Measurements from ENCODE around the gene LRRC26.

LRRC26 gene

DNA sequence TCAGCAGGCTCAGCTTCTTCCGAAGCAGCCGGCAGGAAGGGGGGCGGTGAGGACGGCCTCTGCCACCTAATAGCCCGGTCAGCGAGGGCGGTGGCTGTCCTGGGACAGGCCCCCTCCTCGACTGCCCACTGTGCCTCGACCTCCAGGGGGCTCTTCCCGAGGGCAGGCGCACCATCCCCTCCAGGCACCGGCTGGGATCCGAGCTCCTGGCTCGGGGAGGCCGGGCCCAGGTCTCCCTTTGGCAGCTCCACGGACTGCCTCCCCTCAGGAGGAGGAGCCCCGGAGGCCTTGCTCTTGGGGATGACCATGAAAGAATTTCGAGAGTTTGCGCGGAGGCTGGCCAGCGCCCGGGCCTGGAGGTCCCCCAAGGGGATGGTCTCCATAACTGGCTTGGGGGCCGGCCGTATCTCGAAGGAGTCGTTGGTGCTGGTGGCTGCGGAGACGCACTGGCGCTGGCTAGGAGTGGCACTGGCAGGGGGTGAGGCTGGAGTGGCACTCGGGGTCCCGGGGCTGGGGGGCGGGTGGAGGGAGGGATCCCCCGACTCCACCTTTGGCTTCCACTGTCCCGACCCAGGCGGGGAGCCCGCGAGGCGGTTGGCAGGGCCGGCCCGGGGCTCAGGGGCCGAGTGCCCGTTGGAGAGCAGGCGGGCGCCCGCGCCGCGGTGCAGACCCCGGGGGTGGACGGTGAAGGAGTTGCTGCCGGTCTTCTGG lies 29.7 kb upstream of the LRRC26 start:
- no peak for DNase-seq (ENCODE audit: low read depth in 2 of 2)

DNA sequence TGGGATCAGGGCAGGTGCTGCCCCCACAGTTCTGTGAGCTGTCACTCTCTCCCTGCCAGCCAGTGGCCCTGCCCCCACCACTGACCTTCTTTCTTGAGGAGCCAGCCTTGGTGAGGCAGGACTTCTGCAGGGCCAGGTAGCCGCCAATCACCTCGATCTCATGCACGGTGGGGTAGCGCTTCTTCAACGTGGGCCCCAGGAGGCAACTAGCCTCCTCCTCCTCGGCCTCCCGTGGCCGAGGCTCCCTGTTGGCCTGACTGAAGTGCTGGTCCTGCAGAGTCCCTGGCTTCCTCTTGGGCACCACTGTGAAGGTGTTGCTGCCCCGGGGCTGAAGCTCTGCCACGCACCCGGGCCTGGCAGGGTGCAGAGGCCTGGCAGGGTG lies 29.0 kb upstream of the LRRC26 start:
- no peak for DNase-seq (ENCODE audit: low read depth in 2 of 2)

DNA sequence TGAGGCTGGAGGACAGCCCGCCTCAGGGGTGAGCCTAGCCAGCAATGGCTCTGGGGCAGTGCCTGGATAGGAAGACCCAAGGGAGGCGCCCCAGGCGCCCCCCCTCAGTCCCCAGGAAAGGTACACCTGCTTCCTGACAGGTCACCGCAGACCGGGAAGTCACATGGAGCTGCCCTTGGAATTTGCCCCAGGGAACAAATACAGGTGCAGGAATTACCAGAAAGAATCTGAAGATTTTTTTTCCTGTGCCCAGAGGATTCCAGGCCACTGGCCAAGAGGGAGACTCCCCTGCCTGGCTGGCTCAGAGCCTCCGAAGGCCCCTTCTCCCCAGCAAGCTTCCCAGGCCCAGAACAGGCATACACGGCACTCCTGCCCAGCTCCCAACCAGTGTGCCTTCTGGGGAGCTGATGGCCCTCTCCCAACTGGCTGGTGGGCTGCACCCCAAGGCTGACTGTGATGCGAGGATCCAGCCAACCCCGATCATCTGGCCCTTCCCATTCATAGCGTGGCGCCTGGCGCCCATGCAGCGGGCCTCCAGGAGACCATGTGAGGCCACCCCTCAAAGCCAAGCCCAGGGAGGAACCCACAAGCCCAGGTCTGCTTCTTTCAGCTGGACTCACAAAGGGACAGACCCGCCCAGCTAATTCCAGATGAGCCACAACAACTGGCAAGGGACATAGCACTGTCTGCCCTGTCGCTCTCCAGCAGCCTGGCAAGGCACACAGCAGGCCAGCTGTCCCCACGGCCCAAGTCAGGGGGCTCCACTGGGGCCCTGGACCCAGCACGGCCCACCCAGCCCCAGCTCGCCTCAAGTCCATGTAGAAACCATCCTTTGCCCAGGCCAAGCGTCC lies 28.4 kb upstream of the LRRC26 start:
- no peak for DNase-seq (ENCODE audit: low read depth in 2 of 2)

DNA sequence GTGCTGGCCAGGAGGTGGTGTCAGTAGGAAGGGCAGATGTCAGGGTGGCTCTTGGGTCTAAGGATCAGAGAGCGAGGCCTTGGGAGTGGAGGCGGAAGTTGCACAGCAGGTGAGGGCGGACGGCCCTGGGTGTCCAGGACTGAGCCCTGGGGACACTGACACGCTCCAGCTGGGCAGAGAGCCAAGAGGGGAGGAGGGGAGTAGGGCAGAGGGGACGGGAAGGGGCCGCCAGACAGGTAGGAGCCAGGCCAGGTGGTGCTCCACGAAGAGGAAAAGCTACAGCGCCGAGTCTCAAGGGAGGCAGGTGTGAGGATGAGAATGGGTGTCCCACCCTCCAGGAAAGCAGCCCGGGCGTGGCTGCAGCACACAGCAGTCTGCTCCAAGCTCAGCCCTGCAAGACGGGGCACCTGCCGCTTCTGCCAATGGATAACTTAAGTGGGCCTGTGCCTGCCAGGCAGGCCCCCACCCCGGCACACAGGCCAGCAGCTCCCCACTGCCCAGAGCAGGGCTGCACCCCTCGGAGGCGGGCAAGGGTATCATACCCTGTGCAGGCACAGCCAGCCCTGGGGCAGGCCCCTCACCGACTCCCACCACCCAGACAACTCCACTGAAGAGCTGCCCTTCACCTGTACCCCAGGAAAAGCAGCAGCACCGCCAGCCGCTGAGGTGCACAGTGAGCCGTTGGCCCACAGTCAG lies 25.8 kb upstream of the LRRC26 start:
- no peak for DNase-seq (ENCODE audit: low read depth in 2 of 2)

DNA sequence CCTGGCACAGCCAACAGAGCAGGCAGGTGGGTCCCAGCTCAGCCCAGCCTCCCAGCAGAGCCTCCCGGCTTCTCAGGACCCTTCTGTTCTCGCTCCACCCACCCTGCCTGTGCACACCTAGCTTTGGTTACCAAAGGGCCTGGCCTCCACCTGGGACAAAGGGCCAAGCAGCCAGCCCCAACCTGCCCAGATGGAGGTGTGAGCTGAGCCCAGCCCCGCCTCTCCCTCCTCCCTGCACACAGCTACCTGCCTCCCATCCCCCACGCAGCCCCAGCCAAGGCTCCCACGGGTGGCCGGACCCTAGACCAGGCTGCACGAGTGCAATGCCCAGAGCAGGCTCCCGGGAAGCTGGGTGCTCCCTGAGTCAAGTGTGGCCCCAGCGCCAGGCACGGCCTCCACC lies 25.1 kb upstream of the LRRC26 start:
- DNase-seq (ENCODE audit: low read depth in 2 of 2): no peak

DNA sequence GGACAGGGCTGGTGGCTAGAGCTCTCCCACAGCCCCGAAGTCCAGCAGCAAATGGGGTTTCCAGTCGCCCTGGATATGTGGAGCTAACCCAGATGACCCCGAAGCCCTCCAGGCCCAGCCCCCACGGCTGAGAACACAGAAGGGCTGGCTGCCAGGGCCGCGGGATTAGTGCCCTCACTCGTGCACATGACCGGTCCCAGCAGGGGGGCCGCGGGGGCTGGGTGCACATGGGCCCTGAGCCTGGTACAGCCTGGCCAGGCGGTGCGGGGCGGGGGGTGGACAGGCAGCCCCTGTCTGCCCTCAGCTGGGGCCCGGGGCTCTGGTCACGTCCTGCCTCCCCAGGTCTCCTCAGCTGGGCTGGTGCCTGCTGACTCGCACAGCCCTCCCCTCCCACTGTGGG lies 24.5 kb upstream of the LRRC26 start:
- DNase-seq (ENCODE audit: low read depth in 2 of 2): no peak

DNA sequence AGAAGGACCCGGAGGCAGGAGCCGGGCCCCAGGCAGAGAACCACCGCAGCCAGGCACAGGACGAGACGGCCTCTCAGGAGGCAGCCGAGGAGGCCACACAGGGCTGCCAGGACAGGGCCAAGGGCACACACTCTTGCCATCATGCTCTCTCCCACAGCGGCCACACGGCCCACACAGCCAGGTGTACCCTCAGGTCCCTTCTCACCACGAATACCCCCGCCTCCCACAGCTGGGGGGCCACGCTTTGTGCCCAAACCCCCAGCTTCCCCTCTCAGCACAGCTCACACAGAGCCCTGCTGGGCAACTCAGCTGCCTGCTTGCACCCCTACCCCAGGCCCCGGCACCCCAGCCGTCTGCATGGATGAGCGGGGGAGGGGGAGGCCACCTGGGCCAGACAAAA lies 23.9 kb upstream of the LRRC26 start:
- DNase-seq (ENCODE audit: low read depth in 2 of 2): no peak

DNA sequence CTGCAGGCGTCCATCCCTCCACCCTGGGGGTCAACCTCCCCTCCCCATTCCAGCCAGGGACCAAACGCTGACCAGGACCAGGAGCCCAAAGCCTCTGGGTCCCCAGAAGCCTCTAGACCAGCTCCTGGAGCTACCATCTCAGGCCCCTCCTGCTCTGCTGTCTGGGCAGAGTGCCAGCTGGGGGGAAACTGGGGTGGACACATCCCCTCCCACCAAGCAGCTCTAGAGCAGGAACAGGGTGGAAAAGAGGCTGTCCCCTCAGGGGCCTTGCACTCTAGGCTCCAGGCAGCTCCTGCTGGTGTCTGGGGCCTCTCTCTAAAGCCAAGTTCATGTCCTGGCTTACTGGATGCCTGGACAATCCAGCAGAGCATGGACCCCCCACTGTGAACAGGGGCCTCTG lies 23.0 kb upstream of the LRRC26 start:
- no peak for DNase-seq (ENCODE audit: low read depth in 2 of 2)

DNA sequence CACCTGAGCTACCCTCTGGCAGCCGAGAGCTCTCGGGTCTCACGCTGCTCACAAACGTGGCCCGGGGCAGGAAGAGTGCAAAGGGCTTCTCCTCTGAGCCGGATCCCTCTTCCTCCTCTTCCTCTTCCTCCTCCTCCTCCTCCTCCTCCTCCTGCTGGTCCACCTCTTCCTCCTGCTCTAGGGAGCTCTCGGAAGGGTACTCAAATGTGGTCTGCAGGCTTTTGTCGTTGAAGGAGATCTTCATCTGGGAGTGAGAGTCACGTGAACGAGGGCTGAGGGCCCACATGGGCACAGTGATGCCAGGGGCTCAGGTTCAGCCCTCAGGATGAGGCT lies 22.6 kb upstream of the LRRC26 start:
- DNase-seq (ENCODE audit: low read depth in 2 of 2): no peak

DNA sequence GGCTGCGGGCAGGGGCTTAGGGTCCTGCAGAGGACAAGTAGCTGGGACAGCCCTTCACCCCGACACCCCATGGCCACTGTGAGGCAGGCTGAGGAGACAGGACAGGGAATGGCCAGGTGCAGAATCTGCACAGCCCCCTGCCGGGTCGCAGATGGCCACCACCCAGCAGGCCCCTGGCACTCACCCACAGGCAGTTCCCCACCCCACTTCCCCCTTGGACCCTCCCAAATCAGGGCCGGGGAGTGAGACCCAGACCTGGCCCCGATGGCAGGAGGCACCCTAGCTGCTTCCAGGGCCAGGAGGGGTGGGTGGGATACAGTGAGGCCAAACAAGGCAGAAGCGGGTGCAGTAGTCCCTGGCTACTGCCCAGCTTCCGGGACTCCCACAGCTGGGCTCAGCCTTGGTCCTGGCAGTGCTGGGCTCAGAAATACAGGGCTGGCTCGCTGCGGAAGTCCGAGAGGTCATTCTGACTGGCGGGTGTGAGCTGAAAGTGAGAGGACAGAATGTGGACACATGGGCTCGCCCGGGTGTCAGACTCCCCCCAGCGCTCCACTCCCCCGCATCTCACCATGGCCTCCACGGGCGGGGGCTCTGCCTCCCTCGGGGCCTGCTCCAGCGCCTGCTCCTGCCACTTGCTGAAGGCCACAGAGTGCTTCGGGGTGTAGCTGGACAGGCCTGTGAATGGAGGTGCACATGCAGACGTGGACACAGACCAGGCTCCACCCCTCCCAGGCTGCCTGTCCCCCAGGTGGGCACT lies 22.0 kb upstream of the LRRC26 start:
- no peak for DNase-seq (ENCODE audit: low read depth in 2 of 2)

DNA sequence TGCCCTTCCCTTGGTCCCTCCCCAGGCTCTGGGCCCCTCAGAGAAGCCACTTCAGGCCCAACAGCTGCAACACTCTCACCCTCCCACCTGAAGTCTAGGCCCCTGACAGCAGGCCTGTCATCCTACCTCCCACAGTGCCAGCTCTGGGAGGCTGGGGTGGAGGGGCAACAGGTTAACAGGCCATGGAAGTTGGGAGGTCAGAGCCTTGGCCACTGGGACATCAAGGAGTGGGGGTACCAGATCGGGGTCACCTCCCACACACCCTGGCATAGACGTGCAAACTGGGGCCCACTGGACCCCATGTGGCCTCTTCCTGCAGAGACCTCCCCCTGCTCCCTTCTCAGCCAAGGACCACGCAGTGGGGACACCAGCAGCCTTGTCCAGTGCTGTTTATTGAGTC lies 21.4 kb upstream of the LRRC26 start:
- no peak for DNase-seq (ENCODE audit: low read depth in 2 of 2)

DNA sequence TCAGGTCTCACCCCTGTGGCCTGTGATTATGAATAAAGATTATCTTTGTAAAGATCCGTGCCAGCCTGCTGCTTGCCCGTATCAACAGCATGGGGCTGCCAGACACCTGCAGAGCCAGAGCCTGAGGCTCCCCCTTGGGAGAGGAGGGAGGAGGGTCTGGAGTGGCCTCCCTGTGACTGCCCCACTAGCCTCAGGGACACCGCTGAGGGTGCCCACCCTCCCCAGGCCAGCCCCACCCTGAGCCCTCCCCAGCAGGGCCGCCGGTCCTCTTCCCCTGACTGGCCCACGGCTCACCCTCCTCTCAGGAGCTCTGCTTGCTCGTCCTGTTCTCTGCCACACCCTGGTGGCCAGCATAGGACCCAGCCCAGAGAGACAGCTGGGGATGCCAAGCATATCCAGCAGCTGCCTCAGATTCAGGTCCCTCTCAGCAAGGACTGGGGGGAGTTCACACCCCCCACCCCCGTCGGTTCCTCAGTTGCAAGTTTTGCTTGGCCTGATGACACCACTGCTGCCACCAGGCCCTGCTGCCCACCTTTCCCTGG lies 20.5 kb upstream of the LRRC26 start:
- no peak for DNase-seq (ENCODE audit: low read depth in 2 of 2)

DNA sequence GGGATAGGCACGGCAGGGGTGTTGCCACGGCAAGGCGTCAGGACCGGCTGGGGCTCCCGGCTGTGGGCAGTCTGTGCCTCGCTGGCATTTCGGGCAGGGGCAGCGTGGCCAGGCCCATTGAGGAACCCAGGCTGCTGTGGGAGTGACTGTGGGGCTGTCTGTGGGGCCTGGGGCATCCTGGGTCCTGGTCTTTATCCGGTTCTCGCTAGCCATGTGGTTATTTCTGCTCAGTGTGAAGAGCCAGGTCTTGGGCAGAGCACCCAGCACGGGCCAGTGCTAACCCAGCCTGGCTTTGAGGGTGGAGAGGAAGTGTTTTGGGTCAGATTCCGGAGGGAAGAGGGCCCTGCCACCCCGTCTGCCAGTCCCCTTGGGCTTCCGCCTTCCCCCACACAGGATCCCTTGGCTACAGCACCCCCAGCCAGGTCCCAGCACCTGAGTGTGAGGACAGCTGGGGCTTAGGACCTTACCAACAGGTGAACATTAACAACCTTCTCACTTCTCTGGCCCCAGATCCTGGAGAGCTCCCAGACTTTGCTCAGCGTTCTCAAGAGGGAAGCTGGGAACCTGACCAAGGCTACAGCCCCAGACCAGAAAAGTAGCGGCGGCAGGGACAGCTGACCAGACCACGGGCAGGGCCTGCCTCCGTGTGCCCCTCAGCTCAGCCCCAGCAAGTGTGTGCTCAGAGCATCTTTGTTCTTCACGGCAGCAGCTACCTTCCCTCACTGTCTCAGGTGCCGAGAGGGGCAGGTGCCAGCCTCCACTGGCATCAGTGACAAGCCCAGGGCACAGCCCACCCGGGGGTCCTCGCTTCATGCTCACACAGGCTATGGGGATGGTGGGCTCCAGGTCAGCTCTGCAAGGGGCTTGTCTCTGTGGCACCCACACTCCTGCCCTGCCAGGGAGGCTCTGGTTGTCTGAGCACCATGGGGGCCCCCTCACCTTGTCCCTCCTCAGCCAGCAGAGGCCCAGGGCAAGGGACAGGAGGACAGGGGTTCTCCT lies 19.7 kb upstream of the LRRC26 start:
- DNase-seq (ENCODE audit: low read depth in 2 of 2): no peak

DNA sequence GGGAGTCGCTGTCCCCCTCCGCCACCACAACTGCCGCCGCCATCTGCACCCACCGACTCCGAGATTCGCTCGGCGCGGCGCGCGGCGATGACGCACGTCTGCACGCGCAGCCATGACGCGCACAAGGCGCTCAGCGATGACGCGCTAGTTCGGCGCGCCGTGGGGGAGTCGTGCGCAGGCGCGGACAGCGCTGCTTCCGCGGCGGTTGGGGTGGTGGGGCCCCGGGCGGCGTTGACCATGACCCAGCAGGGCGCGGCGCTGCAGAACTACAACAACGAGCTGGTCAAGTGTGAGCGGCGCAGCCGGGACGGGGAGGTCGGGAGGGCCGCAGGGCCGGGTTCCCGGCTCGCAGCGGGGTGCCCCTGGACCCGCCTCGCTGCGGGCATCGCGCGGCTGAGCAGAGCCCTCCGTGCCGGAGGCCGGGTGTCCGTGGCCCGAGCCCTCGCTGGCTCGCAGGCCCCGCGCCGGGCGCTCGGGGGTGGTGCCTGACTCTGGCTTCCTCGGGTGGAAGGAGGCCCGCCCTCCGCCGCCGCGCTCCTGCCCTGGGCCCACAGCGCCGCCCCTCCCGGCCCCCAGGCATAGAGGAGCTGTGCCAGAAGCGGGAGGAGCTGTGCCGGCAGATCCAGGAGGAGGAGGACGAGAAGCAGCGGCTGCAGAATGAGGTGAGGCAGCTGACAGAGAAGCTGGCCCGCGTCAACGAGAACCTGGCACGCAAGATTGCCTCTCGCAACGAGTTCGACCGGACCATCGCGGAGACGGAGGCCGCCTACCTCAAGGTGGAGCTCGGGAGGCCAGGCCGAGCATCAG lies 18.8 kb upstream of the LRRC26 start, which contains the start of the genes ANAPC2 and SSNA1:
Gene ANAPC2, minus strand, starts transcription at position 71 of the 807 bp plus-strand sequence. Its CDS starts 28 bp downstream, at position 43.
Gene SSNA1, plus strand, starts transcription at position 187 of the 807 bp plus-strand sequence. Its CDS starts 51 bp downstream, at position 238.
- DNase-seq (ENCODE audit: low read depth in 2 of 2): peak; percentile 77 to 90

DNA sequence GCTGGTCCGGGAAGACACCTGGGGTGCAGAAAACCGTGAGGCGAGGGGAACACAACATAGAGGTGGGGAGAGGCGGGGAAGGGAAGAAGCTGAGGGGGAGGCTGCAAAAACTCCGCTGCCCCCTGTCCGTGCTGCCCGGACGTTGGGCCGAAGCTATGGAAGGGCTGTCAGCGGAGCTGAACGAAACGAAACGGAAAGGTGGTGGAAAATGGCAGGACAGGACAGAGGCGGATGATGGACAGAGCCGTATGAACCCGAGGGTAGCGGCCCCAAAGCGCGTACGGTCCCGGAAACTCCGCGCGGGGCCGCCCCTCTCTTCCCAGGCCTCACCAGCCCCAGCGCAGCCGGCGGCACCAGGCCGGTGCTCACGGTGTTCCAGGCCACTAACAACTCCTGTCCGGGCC lies 18.2 kb upstream of the LRRC26 start:
- DNase-seq (ENCODE audit: low read depth in 2 of 2): no peak

DNA sequence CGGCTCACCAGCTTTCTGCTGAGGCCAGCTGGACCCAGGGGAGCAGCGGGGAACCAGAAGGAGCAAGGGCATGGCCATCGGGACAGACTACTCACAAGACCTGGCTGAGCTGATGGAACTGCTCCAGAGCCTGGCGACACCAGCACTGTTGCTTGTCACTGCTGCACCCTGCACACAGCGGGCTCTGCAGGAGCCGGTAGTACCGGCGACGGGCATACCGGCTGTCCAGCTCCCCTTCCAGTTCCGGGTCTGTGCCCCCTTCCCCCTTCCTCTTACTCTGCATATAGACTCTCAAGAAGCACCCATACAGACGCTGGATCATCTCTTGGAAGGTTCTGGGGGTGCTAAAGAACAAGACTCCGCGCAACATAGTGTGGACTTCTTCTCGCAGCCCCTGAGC lies 17.5 kb upstream of the LRRC26 start:
- no peak for DNase-seq (ENCODE audit: low read depth in 2 of 2)

DNA sequence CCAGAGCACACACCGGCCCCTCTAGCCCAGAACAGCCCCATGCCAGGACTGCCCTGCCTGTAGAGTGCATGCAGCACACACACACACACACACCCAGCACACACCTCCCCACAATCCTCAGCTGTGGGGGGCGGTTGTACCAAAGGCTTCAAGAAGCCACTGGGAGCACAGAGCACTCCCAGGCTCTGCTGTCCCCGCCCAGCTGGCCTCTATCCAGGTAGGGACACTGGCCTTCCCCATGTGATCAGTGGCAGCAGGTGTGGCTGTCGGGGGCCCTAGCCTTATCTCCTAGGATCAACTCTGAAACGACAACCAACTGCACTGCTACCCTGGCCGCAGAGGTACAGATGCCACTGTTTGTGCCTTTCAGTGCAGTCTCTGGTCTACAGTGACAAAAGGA lies 16.5 kb upstream of the LRRC26 start:
- no peak for DNase-seq (ENCODE audit: low read depth in 2 of 2)

DNA sequence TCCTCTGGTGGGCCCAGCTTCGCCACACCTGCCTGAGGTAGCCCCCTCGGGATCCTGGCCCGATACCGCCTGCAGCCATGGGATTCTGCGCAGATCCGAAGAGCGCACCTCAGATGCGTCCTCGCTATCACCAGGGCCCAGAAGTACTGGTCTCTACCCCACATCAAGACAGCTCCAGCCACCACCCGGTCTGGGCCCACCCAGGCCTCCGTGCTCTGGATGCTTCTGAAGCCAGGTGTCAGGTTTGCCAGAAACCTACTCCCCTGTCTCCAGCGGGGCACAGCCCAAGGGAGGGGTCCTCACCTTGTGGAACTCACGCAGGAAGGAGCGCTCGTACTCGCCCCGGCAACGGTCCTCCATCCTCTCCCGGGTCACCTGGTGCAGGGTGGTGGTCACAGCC lies 16.1 kb upstream of the LRRC26 start:
- DNase-seq (ENCODE audit: low read depth in 2 of 2): no peak

DNA sequence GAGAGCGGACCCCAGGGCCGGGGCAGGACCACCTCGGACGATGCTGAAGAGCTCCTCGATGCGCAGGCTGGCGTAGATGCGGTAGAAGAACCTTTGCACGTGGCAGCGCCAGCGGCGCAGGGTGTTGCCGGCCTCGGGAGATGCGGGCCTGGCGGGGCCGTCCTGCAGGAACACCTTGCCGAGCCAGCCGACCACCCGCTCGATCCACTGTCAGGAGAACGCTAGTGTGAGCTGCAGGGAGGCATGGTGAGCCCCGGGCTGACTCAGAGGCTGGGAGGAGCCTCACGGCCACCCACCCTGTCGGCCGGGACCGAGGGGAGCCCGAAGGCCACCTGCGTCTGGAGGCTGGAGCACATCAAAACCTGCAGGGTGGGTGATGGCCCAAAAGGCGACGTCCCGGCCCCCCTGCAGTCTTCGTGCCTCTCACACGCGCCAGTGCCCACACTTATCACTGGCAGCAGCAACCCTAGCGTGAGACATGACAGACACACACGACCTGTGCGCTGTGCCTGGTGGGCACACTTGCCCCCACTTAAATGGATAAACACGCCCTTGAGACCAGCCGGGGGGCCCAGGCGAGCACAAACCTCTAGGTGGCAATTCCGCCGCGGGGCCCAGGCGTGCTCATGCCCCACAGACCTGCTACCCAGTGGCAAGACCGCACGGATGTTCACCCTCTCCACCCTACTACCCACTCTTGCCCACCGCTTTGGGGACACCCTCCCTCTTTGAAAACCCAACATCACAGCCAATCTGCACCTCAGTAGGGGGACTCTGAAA lies 15.2 kb upstream of the LRRC26 start:
- DNase-seq (ENCODE audit: low read depth in 2 of 2): no peak

Data from stimulated activated CD8-positive, alpha-beta memory T cell treated with anti-CD3 and anti-CD28 coated beads, Interleukin-15, amount 100 ng/mL, for 4 hours (primary cell).